Ecto neural progenitor cell (in vitro differentiated cells): ENCODE measurements around the gene IDH3G.

Source experiments
- DNase-seq: peaks from one replicate; pipeline ENCODE4 v3.0.0-alpha.2; 2018; ENCODE audit warnings: low spot score

IDH3G gene

GRCh38 chrX:153816831-153817690 is 22.9 kb upstream of the IDH3G start:
- no peak for DNase-seq

- DNase-seq: no peak
Measured at GRCh38 chrX:153814591-153815315, 20.6 kb upstream of the IDH3G start.

GRCh38 chrX:153813161-153813560 is 19.0 kb upstream of the IDH3G start:
- no peak for DNase-seq

GRCh38 chrX:153812220-153812619 is 18.0 kb upstream of the IDH3G start:
- no peak for DNase-seq

GRCh38 chrX:153807976-153808375 is 13.8 kb upstream of the IDH3G start:
- DNase-seq: no peak

- no peak for DNase-seq
Measured at GRCh38 chrX:153806999-153807575, 12.9 kb upstream of the IDH3G start.

- no peak for DNase-seq
Measured at GRCh38 chrX:153805436-153805835, 11.3 kb upstream of the IDH3G start.

- DNase-seq: no peak
Measured at GRCh38 chrX:153804621-153805020, 10.4 kb upstream of the IDH3G start.

GRCh38 chrX:153804100-153804595 is 10.0 kb upstream of the IDH3G start:
- no peak for DNase-seq

GRCh38 chrX:153803211-153804099 is 9.3 kb upstream of the IDH3G start:
- no peak for DNase-seq

- no peak for DNase-seq
Measured at GRCh38 chrX:153802513-153803045, 8.4 kb upstream of the IDH3G start.

- DNase-seq: no peak
Measured at GRCh38 chrX:153801669-153802068, 7.5 kb upstream of the IDH3G start.

- no peak for DNase-seq
Measured at GRCh38 chrX:153800746-153801145, 6.6 kb upstream of the IDH3G start.

- DNase-seq: no peak
Measured at GRCh38 chrX:153800177-153800722, 6.1 kb upstream of the IDH3G start.

GRCh38 chrX:153799326-153799725 is 5.2 kb upstream of the IDH3G start:
- no peak for DNase-seq

GRCh38 chrX:153797415-153798015 is 3.3 kb upstream of the IDH3G start:
- no peak for DNase-seq

- DNase-seq: no peak
Measured at GRCh38 chrX:153794897-153795816, 982 bp upstream of the IDH3G start.

- no peak for DNase-seq
Measured at GRCh38 chrX:153793291-153793690, 884 bp downstream of the IDH3G start.

- no peak for DNase-seq
Measured at GRCh38 chrX:153792368-153792767, 1.8 kb downstream of the IDH3G start.
